ENCODE measurements around the gene COL1A2.

The COL1A2 gene

DNA sequence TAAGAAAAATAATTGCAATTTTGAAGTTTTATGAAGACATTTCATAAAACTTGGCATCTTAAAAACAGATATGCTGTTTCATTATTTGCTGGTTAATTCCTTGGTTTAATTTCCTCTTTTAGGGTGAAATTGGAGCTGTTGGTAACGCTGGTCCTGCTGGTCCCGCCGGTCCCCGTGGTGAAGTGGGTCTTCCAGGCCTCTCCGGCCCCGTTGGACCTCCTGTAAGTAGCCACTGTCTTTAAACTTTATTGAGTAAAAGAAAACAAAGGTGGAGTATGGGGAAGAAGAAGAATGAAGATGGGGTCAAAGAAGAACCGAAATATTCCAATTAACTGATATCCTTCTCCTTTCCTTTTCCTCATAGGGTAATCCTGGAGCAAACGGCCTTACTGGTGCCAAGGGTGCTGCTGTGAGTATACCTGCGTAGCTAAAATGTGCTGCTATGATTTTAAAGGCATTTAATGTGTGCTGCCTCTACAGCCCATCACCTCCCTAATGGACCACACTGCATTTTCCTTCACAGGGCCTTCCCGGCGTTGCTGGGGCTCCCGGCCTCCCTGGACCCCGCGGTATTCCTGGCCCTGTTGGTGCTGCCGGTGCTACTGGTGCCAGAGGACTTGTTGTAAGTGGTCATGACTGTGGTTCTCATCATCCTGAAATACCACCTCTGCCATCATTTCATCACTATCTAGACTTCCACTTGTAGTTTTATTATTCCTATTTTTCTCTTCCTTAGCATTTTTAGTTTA lies 14.7 kb downstream of the COL1A2 start:
- Mint-ChIP-seq H3K36me3 (no peaks in the 10 kb centered on the region), H3K4me3 (no peak overlapping the region), H3K4me1 (no peaks in the 10 kb centered on the region), H3K27me3 (no peaks in the 10 kb centered on the region), H3K27ac (no peak overlapping the region), H3K9me3 (no peaks in the 10 kb centered on the region)
- CTCF ChIA-PET, result no interaction called here
- DNase-seq, result no peak

DNA sequence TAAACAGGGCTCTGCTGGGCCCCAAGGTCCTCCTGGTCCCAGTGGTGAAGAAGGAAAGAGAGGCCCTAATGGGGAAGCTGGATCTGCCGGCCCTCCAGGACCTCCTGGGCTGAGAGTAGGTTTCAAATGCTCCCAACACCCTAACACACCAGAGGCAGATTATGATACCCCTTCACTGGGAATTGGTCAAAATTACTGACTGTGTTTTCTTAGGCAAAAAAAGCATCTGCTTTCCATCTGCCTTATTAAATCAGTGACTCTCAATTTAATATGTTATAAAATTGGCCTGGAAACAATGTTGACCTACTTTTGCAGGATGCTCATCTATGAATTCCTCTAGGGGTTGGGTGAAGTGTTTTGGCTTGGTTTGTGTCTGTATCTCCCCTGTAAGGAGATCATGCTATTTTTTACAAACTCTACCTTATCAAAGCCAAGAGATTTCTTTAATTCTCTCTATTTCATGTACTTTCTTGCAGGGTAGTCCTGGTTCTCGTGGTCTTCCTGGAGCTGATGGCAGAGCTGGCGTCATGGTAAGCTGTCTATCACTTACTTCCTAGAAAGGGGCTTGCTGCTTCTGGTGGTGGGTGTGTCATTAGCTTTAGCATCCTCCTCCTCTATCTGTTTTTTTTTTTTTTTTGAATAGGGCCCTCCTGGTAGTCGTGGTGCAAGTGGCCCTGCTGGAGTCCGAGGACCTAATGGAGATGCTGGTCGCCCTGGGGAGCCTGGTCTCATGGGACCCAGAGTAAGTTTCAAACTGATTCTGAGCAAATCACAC lies 15.9 kb downstream of the COL1A2 start:
- Mint-ChIP-seq H3K27ac (no peak overlapping the region), H3K27me3 (no peaks in the 10 kb centered on the region), H3K4me3 (no peak overlapping the region), H3K9me3 (no peaks in the 10 kb centered on the region), H3K36me3 (no peaks in the 10 kb centered on the region), H3K4me1 (no peaks in the 10 kb centered on the region)
- DNase-seq, result no peak
- CTCF ChIA-PET, result no interaction called here

DNA sequence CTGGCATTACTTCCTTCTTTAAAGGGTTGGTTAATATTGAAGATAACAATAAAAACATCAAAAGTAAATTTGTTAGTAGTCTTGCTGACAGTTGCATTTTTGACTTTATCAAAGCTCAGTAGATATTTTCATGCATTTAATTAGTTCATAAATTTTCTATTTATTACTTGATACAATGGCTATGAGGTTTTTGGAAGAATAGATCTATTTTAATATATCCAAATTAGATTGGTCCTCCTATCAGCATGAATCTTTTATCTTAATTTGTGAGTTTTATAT lies 16.4 kb downstream of the COL1A2 start:
- Mint-ChIP-seq H3K4me3 (no peak overlapping the region), H3K4me1 (no peaks in the 10 kb centered on the region), H3K36me3 (no peaks in the 10 kb centered on the region), H3K27me3 (no peaks in the 10 kb centered on the region), H3K9me3 (no peaks in the 10 kb centered on the region), H3K27ac (no peak overlapping the region)
- CTCF ChIA-PET, result no interaction called here
- DNase-seq, result no peak

DNA sequence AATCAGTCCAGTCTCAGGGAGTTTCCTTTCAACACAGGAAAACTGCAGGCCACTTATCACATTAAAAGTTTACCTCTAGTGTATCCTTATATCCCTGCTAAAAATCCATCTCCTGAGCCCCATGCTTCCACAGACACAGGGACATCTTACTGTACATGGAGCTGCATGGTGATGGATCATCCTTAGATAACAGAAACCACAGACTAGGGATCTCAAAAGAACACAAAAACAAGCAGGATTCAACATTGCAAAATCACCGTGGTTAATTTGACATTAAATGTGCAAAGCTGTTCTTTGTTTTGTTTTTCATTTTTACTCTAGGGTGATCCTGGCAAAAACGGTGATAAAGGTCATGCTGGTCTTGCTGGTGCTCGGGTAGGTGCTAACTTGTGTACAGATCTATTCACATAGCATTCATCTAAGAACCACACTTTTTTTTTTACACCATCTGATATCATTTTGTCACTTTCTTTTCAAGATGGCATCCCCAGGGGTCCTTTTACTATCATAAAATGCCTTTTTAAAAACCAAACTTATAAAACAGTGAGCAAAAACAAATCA lies 18.1 kb downstream of the COL1A2 start:
- H3K27me3 Mint-ChIP-seq, result no peaks in the 10 kb centered on the region
- DNase-seq, result no peak
- no peak overlapping the region for H3K4me3 Mint-ChIP-seq
- H3K4me1 Mint-ChIP-seq, result no peaks in the 10 kb centered on the region
- no peaks in the 10 kb centered on the region for H3K9me3 Mint-ChIP-seq
- CTCF ChIA-PET, result no interaction called here
- H3K36me3 Mint-ChIP-seq, result no peaks in the 10 kb centered on the region
- H3K27ac Mint-ChIP-seq, result no peak overlapping the region

DNA sequence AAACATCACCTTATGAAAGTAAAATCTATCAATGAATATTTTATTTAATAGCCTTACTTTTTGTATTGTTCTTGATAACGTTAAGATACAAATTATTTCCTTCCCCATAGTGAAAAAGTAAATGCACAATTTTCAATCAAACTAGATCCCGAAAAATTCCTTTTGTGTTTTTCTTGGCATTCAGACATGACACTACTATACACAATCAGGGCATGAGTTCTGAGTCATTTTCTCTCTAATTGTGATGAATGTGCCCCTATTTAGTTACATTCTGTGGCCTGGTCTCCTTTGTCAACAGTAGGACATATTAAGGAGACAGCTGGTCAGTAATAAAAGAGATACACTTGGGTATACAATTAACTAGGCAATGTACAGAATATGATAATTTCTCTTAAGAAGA lies 19.8 kb downstream of the COL1A2 start:
- Mint-ChIP-seq H3K4me3 (no peak overlapping the region), H3K36me3 (no peaks in the 10 kb centered on the region), H3K9me3 (no peaks in the 10 kb centered on the region), H3K4me1 (no peaks in the 10 kb centered on the region), H3K27ac (no peak overlapping the region), H3K27me3 (no peaks in the 10 kb centered on the region)
- DNase-seq, result no peak
- CTCF ChIA-PET, result no interaction called here

DNA sequence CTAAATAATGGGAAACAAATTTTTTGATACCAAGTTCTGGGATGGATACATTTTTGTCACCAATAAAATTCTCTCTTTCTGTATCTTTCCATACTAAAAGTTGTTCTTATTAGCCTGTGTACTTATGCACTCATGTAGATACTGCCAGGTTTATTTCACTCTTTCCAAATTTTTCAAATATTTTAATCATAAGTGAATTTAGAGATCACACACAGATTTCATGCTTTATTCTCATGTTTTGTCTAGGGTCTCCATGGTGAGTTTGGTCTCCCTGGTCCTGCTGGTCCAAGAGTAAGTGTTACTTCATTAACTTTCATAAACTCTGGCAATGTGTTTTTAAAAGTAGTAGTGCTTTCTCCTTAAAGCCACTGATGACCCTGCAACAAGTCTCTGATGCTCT lies 20.3 kb downstream of the COL1A2 start:
- Mint-ChIP-seq H3K27ac (no peak overlapping the region), H3K9me3 (no peaks in the 10 kb centered on the region), H3K36me3 (no peaks in the 10 kb centered on the region), H3K4me3 (no peak overlapping the region), H3K4me1 (no peaks in the 10 kb centered on the region), H3K27me3 (no peaks in the 10 kb centered on the region)
- CTCF ChIA-PET, result no interaction called here
- DNase-seq, result no peak

DNA sequence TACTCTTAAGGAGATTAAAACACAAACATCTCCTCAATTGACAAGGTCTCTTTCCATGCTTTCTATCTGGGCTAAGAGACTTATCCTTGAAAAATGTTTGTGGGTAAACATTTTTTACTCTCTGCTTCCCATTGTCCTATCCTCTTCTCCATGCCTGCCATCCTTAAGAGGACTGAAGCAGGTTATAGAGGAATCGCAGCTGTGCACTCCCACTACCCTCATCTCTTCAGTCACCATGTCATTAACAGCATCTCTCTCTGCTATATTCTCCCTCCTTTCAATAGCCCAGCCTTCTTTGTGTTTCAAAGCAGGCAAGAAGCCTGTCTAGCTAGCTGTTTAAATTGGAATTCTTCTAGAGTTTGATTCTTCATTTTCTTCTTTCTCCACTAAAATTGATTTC lies 22.6 kb downstream of the COL1A2 start:
- CTCF ChIA-PET, result no interaction called here
- Mint-ChIP-seq H3K4me3 (no peak overlapping the region), H3K27me3 (no peaks in the 10 kb centered on the region), H3K27ac (no peak overlapping the region), H3K9me3 (no peaks in the 10 kb centered on the region), H3K36me3 (no peaks in the 10 kb centered on the region), H3K4me1 (no peaks in the 10 kb centered on the region)
- no peak for DNase-seq

DNA sequence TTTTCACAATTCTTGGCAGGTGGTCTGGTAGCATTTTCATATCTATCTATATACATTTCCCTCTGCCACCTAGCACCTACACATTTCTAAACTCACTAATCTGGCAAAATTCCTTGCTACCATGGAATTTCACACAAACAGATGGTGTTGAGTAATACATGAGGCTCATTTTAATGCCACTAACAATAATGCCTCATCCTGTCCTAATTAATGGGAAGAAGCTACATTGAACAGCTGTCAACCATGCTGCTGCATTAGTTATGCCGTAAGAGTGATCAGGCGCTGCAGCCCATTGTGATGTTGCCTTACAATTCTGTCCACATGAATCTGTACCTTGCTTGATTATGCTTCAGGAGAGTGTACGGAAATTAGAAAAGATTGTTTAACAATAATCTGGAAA lies 23.2 kb downstream of the COL1A2 start:
- H3K36me3 Mint-ChIP-seq, result no peaks in the 10 kb centered on the region
- no peaks in the 10 kb centered on the region for H3K9me3 Mint-ChIP-seq
- no peaks in the 10 kb centered on the region for H3K4me1 Mint-ChIP-seq
- no peaks in the 10 kb centered on the region for H3K27me3 Mint-ChIP-seq
- no peak overlapping the region for H3K4me3 Mint-ChIP-seq
- DNase-seq, result no peak
- CTCF ChIA-PET, result no interaction called here
- H3K27ac Mint-ChIP-seq, result no peak overlapping the region

DNA sequence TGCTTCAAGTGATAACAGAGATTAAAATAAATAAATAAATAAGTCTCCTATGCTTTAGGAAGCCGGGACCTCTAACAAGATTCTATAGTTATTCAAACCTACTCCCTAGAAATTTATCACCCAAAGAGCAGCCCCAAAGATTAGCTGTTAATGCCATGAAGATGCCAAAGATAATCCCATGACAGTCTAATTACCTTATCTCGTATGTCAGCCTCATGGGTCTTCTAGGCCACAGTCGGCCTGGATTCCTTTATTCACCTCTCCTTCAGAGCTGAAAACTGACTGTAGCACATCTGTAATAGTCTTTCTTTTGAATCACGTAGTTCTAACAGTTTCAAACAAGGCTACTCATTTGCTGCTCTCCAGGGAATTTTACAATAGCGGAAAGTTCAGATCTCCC lies 24.2 kb downstream of the COL1A2 start:
- Mint-ChIP-seq H3K9me3 (no peaks in the 10 kb centered on the region), H3K27ac (no peak overlapping the region), H3K4me3 (no peak overlapping the region), H3K36me3 (no peaks in the 10 kb centered on the region), H3K4me1 (no peaks in the 10 kb centered on the region), H3K27me3 (no peaks in the 10 kb centered on the region)
- DNase-seq, result no peak
- CTCF ChIA-PET, result no interaction called here

DNA sequence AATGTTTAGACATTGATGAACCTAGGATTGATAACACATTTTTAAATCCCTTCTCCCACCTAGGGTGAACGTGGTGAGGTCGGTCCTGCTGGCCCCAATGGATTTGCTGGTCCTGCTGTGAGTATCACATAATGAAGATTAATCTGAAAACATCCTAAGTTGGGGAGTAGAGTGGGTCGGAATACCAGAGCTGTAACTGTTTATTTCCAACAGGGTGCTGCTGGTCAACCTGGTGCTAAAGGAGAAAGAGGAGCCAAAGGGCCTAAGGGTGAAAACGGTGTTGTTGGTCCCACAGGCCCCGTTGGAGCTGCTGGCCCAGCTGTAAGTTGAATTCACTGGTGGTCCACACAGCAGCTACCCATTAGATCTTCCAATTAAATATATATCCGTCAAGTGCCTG lies 25.6 kb downstream of the COL1A2 start:
- Mint-ChIP-seq H3K27ac (no peak overlapping the region), H3K9me3 (no peaks in the 10 kb centered on the region), H3K27me3 (no peaks in the 10 kb centered on the region), H3K4me1 (no peaks in the 10 kb centered on the region), H3K4me3 (no peak overlapping the region), H3K36me3 (no peaks in the 10 kb centered on the region)
- CTCF ChIA-PET, result no interaction called here
- no peak for DNase-seq

DNA sequence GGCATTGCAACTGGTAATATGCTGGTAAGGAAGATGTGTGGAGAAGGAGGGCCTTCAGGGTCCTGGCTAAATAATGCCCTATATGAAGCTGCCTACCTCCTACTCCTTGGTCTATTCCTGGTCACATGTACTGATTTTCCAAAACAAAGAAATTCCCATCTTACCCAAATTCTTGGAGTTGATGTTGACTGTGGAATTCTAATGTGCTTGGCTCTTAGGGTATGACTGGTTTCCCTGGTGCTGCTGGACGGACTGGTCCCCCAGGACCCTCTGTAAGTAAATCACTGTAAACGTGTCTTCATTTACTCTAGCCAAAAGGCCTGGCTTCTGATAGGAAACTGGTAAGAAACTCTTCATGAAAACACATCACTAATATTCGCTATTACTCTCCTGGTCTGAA lies 27.0 kb downstream of the COL1A2 start:
- no peaks in the 10 kb centered on the region for H3K4me1 Mint-ChIP-seq

DNA sequence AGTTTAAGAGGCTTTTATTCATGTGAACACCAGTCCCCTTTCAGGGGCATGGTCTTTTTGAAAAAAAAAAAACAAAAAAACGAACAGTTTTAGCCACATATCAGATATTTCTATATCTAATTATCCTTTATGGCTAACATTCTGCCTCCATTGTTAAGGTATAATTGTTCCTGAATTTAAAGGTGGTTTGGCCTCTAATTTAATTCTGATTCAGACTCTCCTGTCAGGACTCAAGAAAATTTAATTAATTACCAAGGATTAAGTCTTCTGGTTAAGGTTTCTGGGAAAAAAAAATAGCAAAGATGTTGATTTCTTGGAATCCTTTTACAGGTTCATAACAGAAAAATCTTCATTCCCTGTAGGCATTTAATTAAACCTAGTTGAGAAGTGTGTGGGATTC lies 27.4 kb downstream of the COL1A2 start:
- H3K36me3 Mint-ChIP-seq, result no peaks in the 10 kb centered on the region
- H3K4me3 Mint-ChIP-seq, result no peak overlapping the region

More for the DNA sequence above, 27.0 kb downstream of the COL1A2 start:
- CTCF ChIA-PET, result no interaction called here
- Mint-ChIP-seq H3K36me3 (no peaks in the 10 kb centered on the region), H3K4me3 (no peak overlapping the region), H3K27ac (no peak overlapping the region), H3K9me3 (no peaks in the 10 kb centered on the region), H3K27me3 (no peaks in the 10 kb centered on the region)
- DNase-seq, result no peak

DNA sequence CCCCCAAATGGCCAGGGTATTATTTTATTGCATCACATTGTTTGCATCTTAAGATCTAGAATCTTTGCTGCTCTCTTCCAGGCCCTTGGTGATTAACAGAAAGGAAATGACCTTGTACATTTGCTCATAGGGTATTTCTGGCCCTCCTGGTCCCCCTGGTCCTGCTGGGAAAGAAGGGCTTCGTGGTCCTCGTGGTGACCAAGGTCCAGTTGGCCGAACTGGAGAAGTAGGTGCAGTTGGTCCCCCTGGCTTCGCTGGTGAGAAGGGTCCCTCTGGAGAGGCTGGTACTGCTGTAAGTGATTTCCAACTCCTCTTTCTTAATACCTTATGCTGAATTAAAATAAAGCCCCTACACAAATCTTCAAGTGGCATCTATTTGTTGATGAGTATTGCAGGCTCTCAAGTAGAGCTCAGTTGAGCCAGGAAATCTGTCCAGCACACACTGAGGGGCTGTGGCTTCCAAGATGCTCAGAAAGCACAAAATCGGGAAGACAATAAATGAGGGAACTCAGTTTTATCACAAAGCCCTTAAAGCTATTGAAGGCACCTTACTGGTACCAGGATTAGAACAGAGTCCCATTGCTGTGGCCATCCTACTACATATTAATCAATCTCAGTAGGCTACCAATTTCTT lies 28.2 kb downstream of the COL1A2 start:
- CTCF ChIA-PET, result no interaction called here
- Mint-ChIP-seq H3K9me3 (no peaks in the 10 kb centered on the region), H3K4me3 (no peak overlapping the region), H3K27ac (no peak overlapping the region), H3K27me3 (no peaks in the 10 kb centered on the region), H3K36me3 (no peaks in the 10 kb centered on the region), H3K4me1 (no peaks in the 10 kb centered on the region)
- no peak for DNase-seq

More for the DNA sequence above, 27.4 kb downstream of the COL1A2 start:
- DNase-seq, result no peak
- H3K9me3 Mint-ChIP-seq, result no peaks in the 10 kb centered on the region
- H3K4me1 Mint-ChIP-seq, result no peaks in the 10 kb centered on the region
- no peaks in the 10 kb centered on the region for H3K27me3 Mint-ChIP-seq
- no peak overlapping the region for H3K27ac Mint-ChIP-seq
- CTCF ChIA-PET, result no interaction called here

DNA sequence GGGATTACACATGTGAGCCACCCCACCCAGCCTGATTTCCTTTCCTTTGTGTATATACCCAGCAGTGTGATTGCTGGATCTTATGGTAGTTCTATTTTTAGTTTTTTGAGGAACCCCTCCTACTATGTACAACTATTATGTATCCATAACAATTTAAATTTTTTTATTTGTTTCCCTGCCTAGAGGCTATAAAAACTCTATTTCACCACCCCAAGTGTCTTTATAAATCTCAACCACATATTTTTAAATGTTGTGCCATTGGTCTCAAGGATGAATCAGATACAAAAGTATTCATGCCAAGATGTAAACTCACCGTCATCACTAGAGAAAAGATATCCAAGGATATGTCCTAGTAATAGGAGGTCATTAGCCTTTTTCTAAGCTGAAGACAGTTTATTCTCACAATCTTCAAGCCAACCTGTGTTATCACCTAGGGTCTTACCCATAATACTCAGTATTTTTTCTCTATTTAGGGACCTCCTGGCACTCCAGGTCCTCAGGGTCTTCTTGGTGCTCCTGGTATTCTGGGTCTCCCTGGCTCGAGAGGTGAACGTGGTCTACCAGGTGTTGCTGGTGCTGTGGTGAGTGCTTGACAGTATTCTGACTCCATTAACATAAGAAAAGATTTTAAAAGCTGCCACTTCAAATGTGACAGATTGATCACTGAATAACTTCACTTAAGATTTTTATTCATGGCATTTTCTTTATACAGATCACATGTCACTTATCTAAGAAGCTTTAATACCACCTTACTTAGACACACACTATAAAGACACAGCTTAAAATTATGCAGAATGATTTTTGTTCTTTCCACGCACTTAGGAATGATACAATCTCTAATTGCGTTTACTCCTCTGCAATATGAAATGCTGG lies 29.4 kb downstream of the COL1A2 start:
- CTCF ChIA-PET, result no interaction called here
- Mint-ChIP-seq H3K27ac (no peak overlapping the region), H3K4me1 (no peaks in the 10 kb centered on the region), H3K4me3 (no peak overlapping the region), H3K27me3 (no peaks in the 10 kb centered on the region), H3K36me3 (no peaks in the 10 kb centered on the region), H3K9me3 (no peaks in the 10 kb centered on the region)
- DNase-seq, result no peak

Measured in activated naive CD4-positive, alpha-beta T cell treated with anti-CD3 and anti-CD28 coated beads, Interleukin-2, amount 10 ng/mL, durations not matched to agents 7 days and 5 days (primary cell).